LNCAP (cell line): ENCODE data around the gene THUMPD2.

Experiments used
- TF ChIP-seq, protein P1 (sequence below): fragments of 450-650 bp; IDR thresholded peaks from 2 replicates; pipeline ENCODE4 v1.5.1; 2017; ENCODE audit warnings: mild to moderate bottlenecking

Gene THUMPD2

DNA sequence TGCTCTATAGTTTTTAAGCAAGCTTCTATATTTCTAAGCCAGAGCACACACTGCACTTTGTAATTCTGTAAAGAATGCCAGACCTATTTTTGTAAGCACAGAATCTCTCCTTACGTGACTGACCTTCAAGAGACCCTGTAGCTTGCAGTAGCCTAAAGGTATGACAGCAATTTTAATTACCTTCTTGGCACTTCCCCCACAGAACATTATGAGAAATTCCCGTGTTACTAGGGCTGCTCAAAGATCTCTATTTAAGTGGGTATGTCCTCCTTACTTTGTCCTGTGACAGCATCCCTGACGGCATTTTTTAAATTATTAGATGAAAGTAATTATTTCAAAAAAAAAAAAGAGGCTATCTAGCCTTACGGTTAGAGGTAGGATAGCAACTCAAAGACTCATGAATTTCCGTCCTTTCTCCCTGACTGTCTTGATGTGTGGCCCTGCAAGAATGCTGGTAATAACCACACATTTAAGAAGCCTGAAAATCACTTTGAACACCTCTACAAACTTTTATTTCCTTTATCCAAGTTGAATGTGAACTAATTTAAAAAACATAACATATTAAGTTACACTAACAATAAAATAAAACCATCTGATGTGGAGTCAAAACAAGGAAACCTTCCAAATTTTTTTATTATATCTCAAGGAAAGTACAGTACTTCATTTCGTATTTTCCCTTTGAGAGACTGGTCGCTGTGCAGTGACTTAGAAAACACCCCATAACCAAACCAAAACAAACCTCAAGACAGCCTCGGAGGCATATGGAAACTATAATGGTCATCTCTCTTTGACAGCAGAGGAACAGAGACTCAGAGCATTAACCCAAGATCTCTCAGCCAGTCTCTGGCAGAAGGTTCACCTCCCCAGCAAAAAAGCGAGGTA, 54.9 kb downstream of the THUMPD2 start:
- TF ChIP-seq, protein P1, sequence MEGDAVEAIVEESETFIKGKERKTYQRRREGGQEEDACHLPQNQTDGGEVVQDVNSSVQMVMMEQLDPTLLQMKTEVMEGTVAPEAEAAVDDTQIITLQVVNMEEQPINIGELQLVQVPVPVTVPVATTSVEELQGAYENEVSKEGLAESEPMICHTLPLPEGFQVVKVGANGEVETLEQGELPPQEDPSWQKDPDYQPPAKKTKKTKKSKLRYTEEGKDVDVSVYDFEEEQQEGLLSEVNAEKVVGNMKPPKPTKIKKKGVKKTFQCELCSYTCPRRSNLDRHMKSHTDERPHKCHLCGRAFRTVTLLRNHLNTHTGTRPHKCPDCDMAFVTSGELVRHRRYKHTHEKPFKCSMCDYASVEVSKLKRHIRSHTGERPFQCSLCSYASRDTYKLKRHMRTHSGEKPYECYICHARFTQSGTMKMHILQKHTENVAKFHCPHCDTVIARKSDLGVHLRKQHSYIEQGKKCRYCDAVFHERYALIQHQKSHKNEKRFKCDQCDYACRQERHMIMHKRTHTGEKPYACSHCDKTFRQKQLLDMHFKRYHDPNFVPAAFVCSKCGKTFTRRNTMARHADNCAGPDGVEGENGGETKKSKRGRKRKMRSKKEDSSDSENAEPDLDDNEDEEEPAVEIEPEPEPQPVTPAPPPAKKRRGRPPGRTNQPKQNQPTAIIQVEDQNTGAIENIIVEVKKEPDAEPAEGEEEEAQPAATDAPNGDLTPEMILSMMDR: no peak

DNA sequence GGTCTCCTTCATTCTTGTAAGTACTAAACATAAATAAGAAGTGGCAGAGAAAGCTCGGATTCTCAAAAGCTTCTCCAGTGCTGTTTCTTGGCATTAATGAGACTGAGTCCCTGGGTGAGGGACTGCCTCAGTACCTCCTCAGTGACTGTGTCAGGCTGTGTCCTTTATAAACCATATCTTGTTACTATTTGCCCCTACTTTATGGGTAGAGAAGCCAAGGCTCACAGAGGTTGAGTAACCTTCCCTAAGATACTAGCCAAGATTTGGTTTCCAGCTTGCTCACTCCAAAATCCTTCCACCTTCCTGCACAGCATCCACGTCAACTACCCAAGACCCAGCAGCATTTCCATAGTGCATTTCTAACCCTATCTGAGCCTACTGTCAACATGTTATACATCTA, 55.6 kb downstream of the THUMPD2 start:
- TF ChIP-seq, protein P1: no peak

DNA sequence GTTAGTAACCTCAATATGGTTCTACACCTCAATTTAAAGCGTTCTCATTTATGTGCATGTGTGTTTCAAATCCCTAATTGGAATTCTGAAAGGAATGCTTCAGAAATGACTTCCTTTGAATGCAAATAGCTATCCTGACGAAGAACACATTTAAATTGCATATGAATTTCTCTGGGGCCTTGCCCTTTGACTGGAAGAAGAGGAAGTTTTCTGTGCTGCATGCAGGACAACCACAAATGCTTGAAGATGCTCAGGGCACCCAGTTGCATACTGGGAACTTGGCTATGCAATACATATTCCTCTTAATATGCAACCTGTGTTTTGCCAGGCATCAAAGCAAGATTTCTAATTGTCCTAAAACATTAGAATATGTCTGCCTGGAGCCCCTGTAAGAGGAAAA, 58.1 kb downstream of the THUMPD2 start:
- TF ChIP-seq, protein P1: no peak

GRCh38 chr2:39719317-39719716, 59.7 kb downstream of the THUMPD2 start:
- TF ChIP-seq, protein P1: no peak

DNA sequence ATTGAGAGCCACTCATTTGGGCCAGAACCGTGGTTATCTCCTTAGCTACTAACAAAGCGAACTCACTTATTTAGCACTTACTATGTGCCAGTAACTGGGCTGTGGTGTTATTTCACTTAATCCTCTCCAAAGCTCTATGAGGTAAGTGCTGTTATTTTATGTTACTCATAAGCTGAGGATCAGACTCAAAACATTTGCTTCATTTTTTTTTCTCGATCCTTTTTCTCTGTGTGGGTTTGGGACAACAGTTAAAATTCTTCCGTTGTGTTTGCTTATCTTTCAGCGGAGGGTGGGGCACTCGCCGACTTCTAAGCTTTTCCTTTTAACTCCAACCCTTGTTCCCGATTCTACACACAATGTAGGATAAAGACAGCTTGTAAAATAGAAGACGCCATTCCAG, 60.6 kb downstream of the THUMPD2 start:
- TF ChIP-seq, protein P1: no peak

- TF ChIP-seq, protein P1: no peak
Observed at GRCh38 chr2:39717067-39717466, 62.0 kb downstream of the THUMPD2 start.

GRCh38 chr2:39715822-39716221, 63.2 kb downstream of the THUMPD2 start:
- TF ChIP-seq, protein P1: no peak
